Muscle of leg (tissue), 11 donors: ENCODE measurements around the gene TMEM79. TPM values are rescaled to one million over a fixed set of nuclear protein-coding genes. Genes with fewer than 3 reads are reported as not detected.
A peak's percentile ranks its signal among the peaks of the same experiment; 100 is the strongest.

Experiments
- DNase-seq: peaks from one replicate; pipeline ENCODE4 v3.0.0; 2013
- H3K27ac ChIP-seq: one replicate; pipeline ENCODE4 v1.5.1; 2013; ENCODE audit warnings: mild to moderate bottlenecking, low read length, control low read depth
- H3K27me3 ChIP-seq: one replicate; pipeline ENCODE4 v1.6.1; 2013; ENCODE audit warnings: low read length; ENCODE audit not compliant: control insufficient read depth, insufficient read depth
- H3K36me3 ChIP-seq: one replicate; pipeline ENCODE4 v1.6.1; 2013; ENCODE audit warnings: low read length; ENCODE audit not compliant: control insufficient read depth, insufficient read depth
- H3K4me1 ChIP-seq: one replicate; pipeline ENCODE4 v1.6.1; 2013; ENCODE audit warnings: low read length; ENCODE audit not compliant: control insufficient read depth, insufficient read depth
- H3K4me3 ChIP-seq: one replicate; pipeline ENCODE4 v1.5.1; 2013; ENCODE audit warnings: low read length, control low read depth
- H3K9me3 ChIP-seq: replicated peaks from 2 replicates; pipeline ENCODE4 v1.6.1; 2013; ENCODE audit warnings: low read depth, low read length; ENCODE audit not compliant: control insufficient read depth
- WGBS: methylation state at CpG from one replicate; pipeline ENCODE4 v1.1.5; 2013; ENCODE audit warnings: missing lambda C conversion rate; ENCODE audit not compliant: insufficient coverage; 5-methylcytosine and 5-hydroxymethylcytosine counted together
- polyA plus RNA-seq, 8 donors: library from polyadenylated mRNA; unstranded; fragments of 120-200 nt; gene quantifications; one replicate each; pipeline versions ENCODE4 v1.2.1 to v1.2.3, GENCODE V29; 2013; ENCODE audit warnings: inconsistent platforms in 1 of 8, low replicate concordance in 1 of 8; ENCODE audit not compliant: insufficient read length in 8 of 8, insufficient read depth in 1 of 8
- total RNA-seq: library from RNA; stranded (reverse); fragments of 120-200 nt; gene quantifications from one replicate; pipeline ENCODE4 v1.2.4, GENCODE V29; 2013

The TMEM79 gene
- total and polyA plus RNA-seq, 9 donors = 2.1 to 7.4 (median 4.6) TPM

DNA sequence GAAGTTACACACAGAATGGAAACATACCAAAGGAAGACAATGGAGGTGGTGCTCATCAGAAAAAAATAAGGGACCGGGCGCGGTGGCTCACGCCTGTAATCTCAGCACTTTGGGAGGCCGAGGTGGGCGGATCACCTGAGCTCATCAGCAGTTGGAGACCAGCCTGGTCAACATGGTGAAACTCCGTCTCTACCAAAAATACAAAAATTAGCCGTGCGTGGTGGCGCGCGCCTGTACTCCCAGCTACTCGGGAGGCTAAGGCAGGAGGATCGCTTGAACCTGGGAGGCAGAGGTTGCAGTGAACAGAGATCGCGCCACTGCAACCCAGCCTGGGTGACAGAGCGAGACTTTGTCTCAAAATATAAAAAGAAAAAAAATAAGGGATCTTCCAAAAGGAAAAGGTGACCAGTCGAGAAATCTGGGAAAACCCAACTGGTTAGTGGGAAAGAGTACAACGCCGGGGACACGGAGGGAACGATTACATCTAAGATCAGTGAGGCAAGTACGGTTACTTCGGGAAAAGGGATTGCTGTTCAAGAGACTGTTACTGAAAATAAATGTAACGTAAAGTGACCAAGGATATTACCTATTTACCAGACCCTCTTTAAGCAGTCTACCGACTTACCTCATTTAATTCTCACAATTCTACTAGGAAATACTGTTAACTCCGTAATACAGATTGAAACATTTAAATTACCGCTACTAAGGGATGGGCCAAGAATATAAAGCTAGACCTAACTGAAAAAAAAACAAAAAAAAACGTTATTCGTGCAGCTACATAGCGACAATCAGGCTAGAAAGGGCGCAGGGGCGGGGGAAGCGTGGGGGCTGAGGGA lies 53.1 kb downstream of the TMEM79 start:
- DNase-seq = peak; percentile 11
- peaks cover 26% of the 10 kb centered on the region for H3K36me3 ChIP-seq
- H3K4me1 ChIP-seq = peaks cover 10% of the 10 kb centered on the region
- H3K27ac ChIP-seq = peak overlapping the region; percentile 85
- 42% methylated on average over 19 of the region's 34 CpGs for WGBS
- peak overlapping the region; percentile 84 for H3K4me3 ChIP-seq
- no peaks in the 10 kb centered on the region for H3K9me3 ChIP-seq
- H3K27me3 ChIP-seq = no peaks in the 10 kb centered on the region

DNA sequence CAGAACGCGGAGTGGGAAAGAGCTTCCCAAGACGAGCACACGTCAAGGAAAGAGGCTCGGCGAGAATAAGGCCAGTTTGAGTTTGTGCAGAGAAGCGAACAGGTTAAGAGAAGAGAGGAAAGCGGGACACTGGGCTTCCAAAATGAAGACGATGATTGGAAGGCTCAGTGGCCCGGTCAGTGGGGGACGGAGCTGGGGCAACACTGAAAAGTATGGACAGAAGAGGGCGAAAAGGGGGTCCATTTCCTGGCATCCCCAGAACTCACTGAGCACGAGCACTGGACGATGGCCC lies 53.7 kb downstream of the TMEM79 start:
- DNase-seq = no peak
- WGBS = under 1% methylated on average over 14 of the region's 14 CpGs
- Histone ChIP-seq H3K27ac (peak overlapping the region; percentile 85), H3K36me3 (peaks cover 22% of the 10 kb centered on the region), H3K4me1 (peaks cover 10% of the 10 kb centered on the region), H3K4me3 (peak overlapping the region; percentile 84), H3K27me3 (no peaks in the 10 kb centered on the region), H3K9me3 (no peaks in the 10 kb centered on the region)

DNA sequence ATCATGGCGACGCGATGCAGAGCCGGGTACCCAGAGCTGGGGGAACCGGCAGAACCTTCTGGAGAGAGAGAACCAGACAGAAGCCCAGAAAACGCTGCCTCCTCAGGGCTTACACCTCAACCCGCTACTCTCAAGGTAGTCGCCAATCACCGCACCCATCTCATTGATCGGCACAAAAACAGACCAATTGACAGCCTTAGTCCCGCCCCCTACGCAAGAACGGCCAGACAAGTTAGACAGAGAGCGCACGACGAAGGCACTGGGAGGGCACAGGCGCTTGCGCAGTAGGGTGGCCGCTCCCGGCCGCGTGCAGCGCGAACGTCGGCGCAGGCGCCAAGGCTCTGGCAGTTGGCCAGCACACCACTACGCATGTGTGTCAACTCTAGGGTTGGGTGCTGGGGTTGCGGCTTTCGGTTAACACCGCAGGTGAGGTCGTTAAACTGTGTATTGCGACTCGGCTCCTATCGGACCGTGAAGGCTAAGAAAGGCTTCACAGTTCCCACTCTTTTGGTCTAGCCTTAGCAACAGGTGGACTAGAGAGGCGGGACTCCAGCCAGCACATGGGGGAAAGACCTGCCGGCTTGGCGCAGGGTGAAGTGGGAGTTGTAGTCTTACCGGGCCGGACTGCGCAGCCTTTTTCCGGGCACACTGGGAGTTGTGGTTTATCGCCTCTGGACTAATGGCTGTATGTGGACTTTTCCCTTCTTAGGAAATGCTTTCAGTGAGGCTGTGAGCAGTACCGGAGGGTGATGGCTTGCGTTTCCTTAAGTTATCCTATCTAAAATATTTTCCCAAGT lies 54.3 kb downstream of the TMEM79 start, which contains the start of the genes CCT3 and TSACC:
CCT3 (minus strand) TSS at position 113 of the 797 bp plus-strand sequence; CDS start at position 5, 108 bp downstream.
TSACC (plus strand) TSS at position 347 of the 797 bp plus-strand sequence. CDS start 1,232 bp downstream, outside the sequence.
- H3K4me3 ChIP-seq = peak within 1 kb of the TSS; percentile 84
- H3K27me3 ChIP-seq = no peaks in the 10 kb centered on the region
- peaks cover 10% of the 10 kb centered on the region for H3K4me1 ChIP-seq
- peak; percentile 100 for DNase-seq
- H3K27ac ChIP-seq = peak within 1 kb of the TSS; percentile 92
- H3K9me3 ChIP-seq = no peaks in the 10 kb centered on the region
- WGBS = under 1% methylated on average over 41 of the region's 47 CpGs
- H3K36me3 ChIP-seq = peaks cover 19% of the 10 kb centered on the region

Other genes starting within 250 kb of the TMEM79 start
- gene UBQLN4, start 230.5 kb upstream of the TMEM79 start, total RNA-seq = 19.2 TPM
- gene UBQLN4, start 230.5 kb upstream of the TMEM79 start, polyA plus RNA-seq = 10 to 100 TPM; 40.1 to 48.0 (median 43.8) TPM
- gene LAMTOR2, start 229.5 kb upstream of the TMEM79 start, total RNA-seq = 53.7 TPM
- gene LAMTOR2, start 229.5 kb upstream of the TMEM79 start, polyA plus RNA-seq = 10 to 100 TPM; 38.7 to 51.0 (median 44.9) TPM
- gene RAB25, start 223.2 kb upstream of the TMEM79 start, total RNA-seq = not detected
- 1 to 10 TPM in 3 of 8 donors, under 1 TPM in 5; 0.16 to 7.4 (median 0.30) TPM for gene RAB25, start 223.2 kb upstream of the TMEM79 start, polyA plus RNA-seq
- 9.4 TPM for gene MEX3A, start 201.9 kb upstream of the TMEM79 start, total RNA-seq
- 10 to 100 TPM; 15.8 to 32.4 (median 25.8) TPM for gene MEX3A, start 201.9 kb upstream of the TMEM79 start, polyA plus RNA-seq
- gene LMNA, start 169.6 kb upstream of the TMEM79 start, total RNA-seq = 371 TPM
- 100 to 1,000 TPM; 335 to 408 (median 371) TPM for gene LMNA, start 169.6 kb upstream of the TMEM79 start, polyA plus RNA-seq
- 2.5 TPM for gene SEMA4A, start 130.7 kb upstream of the TMEM79 start, total RNA-seq
- 1 to 10 TPM; 1.5 to 5.4 (median 3.3) TPM for gene SEMA4A, start 130.7 kb upstream of the TMEM79 start, polyA plus RNA-seq
- gene SLC25A44, start 90.2 kb upstream of the TMEM79 start, total RNA-seq = 6.3 TPM
- 10 to 100 TPM; 10.2 to 12.1 (median 11.1) TPM for gene SLC25A44, start 90.2 kb upstream of the TMEM79 start, polyA plus RNA-seq
- gene PMF1, start 71.3 kb upstream of the TMEM79 start, total RNA-seq = 51.8 TPM
- 10 to 100 TPM; 42.2 to 53.0 (median 43.7) TPM for gene PMF1, start 71.3 kb upstream of the TMEM79 start, polyA plus RNA-seq
- 1.2 TPM for gene BGLAP, start 42.1 kb upstream of the TMEM79 start, total RNA-seq
- gene BGLAP, start 42.1 kb upstream of the TMEM79 start, polyA plus RNA-seq = 1 to 10 TPM in 6 of 8 donors, under 1 TPM in 2; 0.55 to 3.5 (median 1.5) TPM
- 1.2 TPM for gene PAQR6, start 36.3 kb upstream of the TMEM79 start, total RNA-seq
- 1 to 10 TPM; 2.2 to 7.7 (median 4.9) TPM for gene PAQR6, start 36.3 kb upstream of the TMEM79 start, polyA plus RNA-seq
- gene SMG5, start 1.5 kb upstream of the TMEM79 start, total RNA-seq = 42.8 TPM
- 10 to 100 TPM; 39.0 to 50.7 (median 47.0) TPM for gene SMG5, start 1.5 kb upstream of the TMEM79 start, polyA plus RNA-seq
- 24.3 TPM for gene GLMP, start 11.4 kb downstream of the TMEM79 start, total RNA-seq
- 10 to 100 TPM; 17.7 to 29.1 (median 23.8) TPM for gene GLMP, start 11.4 kb downstream of the TMEM79 start, polyA plus RNA-seq
- not detected for gene VHLL, start 15.0 kb downstream of the TMEM79 start, total RNA-seq
- gene VHLL, start 15.0 kb downstream of the TMEM79 start, polyA plus RNA-seq = not detected
- gene CCT3, start 54.0 kb downstream of the TMEM79 start, total RNA-seq = 207 TPM
- gene CCT3, start 54.0 kb downstream of the TMEM79 start, polyA plus RNA-seq = 100 to 1,000 TPM; 197 to 293 (median 225) TPM
- 0.27 TPM for gene TSACC, start 54.2 kb downstream of the TMEM79 start, total RNA-seq
- 1 to 10 TPM in 1 of 8 donors, under 1 TPM in 7; 0.20 to 1.5 (median 0.58) TPM for gene TSACC, start 54.2 kb downstream of the TMEM79 start, polyA plus RNA-seq
- not detected for gene RHBG, start 84.9 kb downstream of the TMEM79 start, total RNA-seq
- gene RHBG, start 84.9 kb downstream of the TMEM79 start, polyA plus RNA-seq = 1 to 10 TPM in 1 of 8 donors, under 1 TPM in 2, not detected in 5; 0.13 to 1.2 (median 0.49) TPM
- gene MEF2D, start 216.4 kb downstream of the TMEM79 start, total RNA-seq = 16.8 TPM
- 10 to 100 TPM; 48.8 to 75.3 (median 60.8) TPM for gene MEF2D, start 216.4 kb downstream of the TMEM79 start, polyA plus RNA-seq